CD4-positive, alpha-beta T cell treated with Interleukin-12 subunit alpha and Interleukin-12 subunit beta, for 1 hour (primary cell): ENCODE data around the gene C17orf50.
"Not testable (repeated sequence)": the region's sequence is repeated elsewhere in the genome, so short reads cannot be mapped to it uniquely, and the experiment has no call there.

Experiments
- DNase-seq: peaks from one replicate; pipeline ENCODE4 v3.0.0-alpha.2; 2020

C17orf50 gene

DNA sequence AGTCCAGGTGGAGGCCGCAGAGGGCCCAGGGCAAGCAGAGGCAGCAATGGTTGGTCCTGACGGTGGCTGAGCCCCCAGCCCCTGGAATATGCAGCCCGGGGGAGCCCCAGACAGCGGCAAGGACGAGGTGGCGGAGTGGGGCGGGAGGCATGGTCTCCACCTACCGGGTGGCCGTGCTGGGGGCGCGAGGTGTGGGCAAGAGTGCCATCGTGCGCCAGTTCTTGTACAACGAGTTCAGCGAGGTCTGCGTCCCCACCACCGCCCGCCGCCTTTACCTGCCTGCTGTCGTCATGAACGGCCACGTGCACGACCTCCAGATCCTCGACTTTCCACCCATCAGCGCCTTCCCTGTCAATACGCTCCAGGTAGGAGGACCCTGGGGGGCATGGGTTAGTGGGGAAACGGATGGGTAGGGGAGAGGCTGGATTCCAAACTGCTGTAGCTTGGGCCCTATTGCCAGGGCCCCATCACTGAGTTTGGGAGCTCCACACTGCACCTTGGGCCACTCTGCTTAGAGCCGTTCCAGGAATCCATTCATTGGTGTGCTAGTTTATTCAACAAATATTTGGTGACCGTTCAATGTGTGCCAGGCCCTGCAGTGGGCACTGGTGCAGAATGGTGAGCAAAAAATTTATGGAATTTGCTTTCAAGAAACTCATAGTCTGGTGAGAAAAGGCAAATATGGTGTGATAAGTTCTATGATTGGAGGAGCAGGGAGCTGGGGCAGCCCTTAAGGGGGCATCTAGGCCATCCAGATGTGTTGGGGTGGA, 25.5 kb upstream of the C17orf50 start:
- no peak for DNase-seq

DNA sequence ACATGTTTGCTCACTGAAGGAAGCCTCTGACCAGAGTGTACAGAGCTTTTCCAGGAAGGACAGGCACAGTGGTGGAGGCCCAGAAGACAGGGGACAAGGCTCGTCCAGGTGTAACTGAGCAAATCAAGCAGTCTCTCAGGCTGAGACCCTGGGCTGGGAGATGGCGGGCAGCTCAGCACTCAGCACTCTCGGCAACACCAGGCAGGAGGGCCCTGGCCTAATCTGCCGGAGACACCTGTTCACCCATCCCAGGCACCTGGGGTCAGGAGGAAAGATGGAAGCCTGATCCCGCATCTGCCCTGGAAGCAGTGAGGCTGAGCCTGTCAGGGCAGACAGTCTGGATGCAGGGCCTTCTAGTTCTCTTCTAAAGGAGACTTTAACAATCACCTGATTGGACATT, 24.5 kb upstream of the C17orf50 start:
- DNase-seq, result no peak

DNA sequence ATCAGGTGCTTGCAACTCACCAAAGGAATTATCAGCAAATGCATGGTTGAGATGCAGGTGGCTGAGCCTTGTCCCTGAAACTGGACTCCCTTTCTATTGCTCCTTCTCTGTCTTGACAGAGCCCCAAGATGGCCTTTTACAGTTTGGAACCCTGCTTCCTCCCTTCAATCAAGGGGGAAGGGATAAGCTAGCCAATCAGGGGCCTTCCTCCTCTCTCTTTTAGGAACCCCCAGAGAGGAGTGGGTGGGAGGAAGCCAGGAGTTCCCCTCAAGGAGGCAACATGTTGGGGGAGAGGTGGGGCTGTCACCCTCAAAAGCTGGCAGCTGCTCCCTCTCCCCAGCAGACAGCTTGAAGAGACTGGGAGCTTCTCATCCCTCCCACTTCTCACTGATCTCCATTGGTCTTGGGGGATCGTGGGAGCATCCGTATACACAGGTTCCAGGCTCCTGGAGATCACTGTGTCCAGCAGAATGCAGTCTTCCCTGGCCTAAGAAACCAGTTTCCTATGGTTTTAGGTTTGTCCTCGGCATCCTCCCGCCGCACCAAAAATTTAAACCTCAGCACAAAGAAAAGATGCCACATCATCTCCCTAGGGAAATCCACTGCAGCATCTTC, 22.1 kb upstream of the C17orf50 start:
- DNase-seq, result no peak

DNA sequence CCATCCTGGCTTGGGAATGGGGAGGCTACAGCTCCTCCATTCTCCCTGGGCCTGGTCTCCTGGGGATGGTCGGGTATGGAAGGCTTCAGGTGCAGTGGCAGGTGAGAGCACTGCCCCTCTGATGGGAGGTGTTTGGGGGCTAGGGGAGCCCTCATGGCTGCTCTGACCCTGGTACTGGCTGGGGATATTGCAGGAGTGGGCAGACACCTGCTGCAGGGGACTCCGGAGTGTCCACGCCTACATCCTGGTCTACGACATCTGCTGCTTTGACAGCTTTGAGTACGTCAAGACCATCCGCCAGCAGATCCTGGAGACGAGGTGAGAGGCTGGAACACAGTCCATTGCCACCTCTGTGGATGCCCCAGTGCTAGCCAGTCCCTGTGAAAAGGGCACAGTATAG, 20.5 kb upstream of the C17orf50 start:
- no peak for DNase-seq

DNA sequence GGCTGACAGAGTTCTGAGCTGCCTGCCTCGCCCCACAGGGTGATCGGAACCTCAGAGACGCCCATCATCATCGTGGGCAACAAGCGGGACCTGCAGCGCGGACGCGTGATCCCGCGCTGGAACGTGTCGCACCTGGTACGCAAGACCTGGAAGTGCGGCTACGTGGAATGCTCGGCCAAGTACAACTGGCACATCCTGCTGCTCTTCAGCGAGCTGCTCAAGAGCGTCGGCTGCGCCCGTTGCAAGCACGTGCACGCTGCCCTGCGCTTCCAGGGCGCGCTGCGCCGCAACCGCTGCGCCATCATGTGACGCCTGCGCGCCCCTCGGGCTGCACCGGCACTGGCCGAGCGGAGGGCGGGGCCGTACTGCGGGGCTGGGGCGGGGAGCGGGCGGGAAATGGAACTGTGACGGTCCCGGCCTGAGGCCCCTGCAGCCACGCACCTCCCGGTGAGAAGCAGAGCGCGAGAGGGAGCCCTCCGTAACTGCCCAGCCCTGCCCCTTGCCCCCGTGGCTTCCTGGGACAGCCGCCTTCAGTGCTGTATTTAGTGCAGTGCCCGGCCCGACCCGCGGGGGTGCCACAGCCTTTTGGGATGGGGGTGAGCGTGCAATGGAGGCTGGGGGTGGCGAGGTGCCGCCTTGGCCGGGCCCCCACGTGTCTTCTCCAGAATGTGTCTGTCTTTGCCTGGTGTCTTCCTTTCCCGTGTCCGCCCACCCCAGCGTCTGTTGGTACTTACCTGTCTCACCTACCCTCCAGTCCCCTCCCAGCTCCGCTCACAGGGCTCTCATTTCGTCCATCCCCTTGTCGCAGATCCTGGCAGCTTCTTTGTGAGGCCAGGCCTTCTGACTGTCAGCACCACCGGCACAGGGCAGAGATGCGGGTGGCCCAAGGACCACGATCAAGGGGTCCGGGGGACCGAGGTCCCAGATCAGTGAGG, 19.4 kb upstream of the C17orf50 start:
- DNase-seq, result no peak

DNA sequence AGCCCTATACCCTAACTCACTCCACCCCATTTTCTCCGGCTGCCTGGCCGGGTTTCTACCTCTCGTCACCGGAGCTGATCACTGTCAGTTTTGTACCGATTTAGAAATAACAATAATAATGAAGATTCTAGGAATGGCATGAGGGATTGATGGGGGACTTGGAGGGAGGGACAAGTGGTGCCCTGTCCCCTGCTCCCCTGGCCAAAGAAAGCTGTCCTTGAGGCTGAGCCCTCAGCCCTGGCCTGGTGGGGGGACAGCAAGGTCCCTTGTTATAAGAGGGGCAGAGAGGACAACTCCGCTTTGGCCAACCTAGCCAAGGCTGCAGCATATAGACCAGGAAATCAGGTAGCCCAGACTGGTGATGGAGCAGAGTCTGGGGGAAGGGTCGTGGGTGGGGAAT, 18.2 kb upstream of the C17orf50 start:
- no peak for DNase-seq

DNA sequence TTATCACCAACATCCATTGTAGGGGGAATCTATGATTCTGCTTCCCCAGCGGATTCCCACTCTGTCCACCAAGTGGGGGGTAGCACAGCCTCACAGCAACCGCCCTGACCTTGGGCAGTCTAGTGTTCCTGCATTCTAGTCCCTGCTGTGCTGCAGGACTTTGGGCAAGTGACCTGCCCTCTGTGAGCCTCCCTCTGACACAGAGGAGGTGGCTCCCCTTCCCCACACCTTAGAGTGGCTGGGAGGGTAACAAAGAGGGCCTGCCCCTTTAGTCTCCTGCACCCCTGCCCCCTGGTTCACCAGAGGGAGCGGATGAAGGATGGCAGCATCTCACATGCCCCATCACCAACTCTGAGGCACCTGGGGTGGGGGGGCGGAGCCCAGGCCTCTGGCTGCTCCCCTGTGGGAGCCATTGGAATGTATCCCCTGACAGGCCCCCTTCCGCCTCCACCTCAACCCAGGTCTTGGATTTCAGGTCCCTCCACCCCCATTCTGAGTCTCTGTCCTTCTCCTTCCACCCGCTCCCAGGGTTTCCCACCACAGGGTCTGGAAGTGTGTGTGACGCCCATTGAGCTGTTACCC, 17.7 kb upstream of the C17orf50 start:
- no peak for DNase-seq

DNA sequence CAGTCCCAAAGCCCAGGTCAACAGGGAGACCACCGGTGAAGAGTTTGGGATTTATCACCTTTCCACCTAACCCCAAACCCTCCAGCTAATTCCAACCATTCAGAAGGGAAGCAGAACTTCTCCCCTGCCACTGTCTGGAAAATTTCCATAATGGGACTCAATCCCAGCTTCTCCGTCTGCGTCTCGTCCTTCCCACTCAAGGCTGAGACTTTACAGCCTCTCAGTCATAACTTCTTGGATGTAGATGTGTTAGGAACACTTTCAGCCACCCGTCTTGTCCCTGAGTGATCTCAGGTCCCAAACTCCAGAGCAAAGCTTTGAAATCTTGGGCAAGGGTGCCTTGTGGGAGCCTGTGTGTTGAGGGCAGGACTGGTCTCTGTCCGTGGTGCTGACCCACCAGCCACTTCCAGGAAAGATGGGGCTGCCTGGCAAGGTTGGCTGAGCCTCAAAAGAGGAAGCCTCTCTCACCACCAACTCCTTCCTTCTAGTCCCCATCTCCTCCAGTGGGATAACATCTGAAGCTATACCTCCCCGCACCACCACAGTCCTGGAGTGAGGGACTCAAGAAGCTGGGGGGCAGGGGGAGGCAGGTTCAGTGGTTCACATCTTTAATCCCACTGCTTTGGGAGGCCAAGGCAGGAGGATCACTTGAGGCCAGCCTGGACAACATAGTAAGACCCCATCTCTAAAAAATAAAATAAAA, 16.9 kb upstream of the C17orf50 start:
- DNase-seq, result no peak

DNA sequence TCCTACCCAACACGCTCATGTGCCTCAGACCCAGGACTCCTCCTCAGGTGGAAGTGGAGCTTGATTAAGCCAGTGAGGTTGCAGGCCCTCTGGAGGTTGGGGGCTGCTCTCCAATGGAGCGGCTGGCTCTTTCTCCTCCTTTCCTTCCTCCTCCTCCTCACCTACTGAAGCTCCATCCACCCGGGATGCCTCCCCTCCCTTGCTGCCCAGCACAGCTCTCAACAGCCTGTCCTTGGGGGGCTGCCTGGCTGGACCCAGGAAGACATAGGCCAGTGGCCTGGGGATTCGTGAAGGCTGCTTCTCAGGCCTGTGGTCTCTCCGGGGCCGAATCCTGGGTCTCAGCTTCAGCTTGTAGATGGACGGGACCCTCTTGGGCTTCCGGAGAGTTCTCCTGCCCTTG, 15.9 kb upstream of the C17orf50 start:
- DNase-seq, result no peak

DNA sequence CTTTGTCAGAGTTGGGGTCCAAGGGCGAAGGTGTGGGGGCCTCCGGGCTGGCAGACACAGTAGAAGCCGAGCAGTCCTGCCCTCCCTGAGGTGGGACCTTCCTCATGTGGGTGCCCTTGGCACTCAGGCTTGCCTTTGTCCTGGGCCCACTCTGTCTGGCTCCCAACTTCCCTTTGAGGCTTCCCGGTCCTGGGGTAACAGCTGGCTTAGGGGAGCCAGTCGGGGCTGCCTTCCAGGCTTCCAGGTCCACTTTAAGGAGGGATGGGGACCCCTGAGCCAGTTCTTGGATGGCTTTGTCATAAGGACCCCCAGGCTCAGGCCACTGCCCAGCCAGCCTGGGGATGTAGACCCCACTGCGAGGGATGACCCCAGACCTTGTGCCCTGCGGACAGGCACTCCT, 15.4 kb upstream of the C17orf50 start:
- DNase-seq, result no peak

DNA sequence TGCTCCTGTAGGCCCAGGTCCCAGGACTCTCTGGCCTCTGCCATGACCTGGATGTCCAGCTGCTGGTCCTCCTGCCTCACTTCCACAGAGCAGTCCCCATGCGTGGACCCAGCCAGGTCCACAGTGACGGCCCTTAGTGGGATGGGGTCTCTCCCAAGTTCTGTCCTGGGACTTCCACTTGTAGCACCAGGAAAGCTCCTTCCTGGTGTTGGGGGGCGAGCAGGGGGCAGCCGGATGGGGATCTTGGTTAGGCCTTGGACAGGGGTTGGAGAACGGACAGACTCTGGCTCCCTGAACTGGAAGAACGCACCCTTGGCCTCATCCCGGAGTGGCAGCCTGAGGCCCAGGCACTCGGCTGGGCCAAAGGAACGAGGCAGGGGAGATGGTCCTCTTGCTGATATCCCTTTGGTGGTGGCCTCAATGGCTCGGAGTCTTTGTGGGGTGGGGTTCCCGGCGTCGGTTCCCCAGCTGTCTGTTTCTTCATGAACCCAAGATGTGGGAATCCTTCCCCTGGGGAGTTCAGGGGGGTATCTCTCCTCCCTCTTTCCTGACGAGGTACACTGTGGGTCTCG, 14.9 kb upstream of the C17orf50 start:
- no peak for DNase-seq

DNA sequence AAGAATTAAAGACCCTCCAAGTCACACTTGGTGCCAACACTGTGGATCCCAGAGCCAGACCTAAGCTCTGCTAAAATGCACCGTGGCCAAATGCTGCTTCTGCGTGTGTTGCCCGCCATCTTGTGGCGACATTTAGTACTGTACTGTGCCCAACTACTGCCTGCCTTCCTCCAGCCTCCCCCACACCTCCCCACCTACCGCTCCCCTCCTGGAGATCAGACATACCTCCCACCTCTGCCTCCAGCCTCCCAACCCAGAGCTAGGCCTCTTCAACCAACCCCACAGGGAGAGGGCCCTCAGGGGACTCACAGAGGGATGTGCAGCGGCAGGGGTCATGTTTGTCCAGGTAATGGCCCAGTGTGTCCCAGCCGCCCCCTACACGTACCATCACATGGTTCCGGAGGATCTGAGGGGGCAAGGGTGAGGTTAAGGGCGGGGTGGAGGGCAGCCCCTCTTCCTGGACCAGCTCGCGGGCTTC, 13.1 kb upstream of the C17orf50 start:
- DNase-seq, result peak; percentile 82

DNA sequence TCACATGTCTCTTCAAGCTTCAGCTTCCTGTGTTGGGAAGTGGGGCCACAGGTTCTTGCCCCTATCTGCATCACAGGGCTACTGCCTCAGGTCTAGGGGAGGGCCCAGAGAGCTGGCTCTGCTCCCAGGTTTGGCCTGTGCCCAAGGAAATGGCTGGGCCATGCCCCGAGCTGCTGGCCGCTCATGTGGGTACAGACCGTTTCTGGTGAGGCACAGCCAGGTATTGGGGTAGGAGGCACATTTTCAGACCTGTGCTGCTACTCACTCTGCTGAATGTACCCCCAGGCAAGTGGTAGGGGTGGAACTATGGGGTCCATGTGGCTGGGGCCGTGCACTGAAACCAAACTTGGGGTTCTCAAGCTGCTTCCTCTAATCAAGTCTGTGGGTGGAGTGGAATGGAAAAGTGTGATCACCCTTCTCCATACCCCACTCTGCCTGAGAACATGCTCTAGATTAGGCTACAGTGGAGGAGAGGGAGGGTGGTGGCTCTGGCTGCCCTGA, 12.3 kb upstream of the C17orf50 start:
- DNase-seq, result no peak

DNA sequence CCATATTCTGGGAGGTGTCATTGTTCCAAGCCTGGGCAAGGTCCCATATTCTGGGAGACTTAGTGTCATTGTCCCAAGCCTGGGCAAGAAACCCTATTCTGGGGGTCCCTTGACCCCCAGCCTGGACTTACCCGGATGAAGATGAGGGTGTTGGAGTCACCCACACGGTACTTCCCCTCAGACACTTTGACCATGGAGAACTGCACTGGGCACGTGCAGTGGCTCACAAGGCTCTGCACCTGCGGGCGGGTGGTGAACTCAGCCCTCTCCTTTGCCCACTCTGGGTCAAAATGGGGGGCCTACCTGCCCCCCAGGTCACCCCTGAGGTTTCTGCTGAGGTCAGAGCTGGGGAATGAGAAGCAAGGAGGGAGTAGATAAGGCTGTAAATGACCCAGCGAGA, 11.7 kb upstream of the C17orf50 start:
- DNase-seq, result no peak

DNA sequence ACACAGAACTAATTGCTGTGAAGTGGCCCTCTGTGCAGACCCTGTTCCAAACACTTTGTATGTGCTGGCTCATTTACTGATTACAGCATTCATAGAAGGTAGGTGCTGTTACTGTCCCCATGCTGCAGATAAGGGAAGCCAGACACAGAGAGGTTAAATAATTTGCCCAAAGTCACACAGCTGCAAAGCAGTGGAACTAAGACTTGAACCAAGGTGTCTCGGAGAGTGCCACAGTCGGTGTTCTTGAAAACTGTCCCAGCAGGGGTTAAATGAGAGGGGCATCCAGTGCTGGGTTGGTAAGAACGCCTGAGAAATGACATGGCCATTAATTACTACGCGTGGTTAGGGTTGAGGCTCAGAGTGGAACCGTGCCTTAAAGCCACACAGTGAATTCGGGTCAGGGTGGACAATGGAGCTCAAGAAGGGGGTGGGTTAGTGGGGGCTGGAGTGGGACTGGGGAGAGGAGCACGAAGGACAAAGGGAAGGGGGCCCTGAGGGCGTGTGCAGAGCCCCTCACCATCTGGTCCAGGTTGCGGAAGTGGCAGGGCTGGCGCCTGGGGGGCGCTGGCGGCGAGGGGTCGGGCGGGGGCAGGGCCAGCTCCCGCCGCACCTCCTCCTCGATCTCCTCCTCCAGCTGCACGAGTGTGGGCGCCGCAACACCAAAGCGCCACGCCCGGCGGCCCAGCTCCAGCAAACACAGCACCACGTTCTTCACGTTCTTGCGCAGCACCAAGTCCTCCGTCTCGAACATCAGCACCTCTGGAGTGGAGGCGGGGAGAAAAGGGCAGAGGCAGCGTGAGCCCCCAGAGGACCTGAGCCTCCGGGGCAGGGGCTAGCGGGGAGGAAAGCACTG, 10.9 kb upstream of the C17orf50 start:
- DNase-seq, result no peak

DNA sequence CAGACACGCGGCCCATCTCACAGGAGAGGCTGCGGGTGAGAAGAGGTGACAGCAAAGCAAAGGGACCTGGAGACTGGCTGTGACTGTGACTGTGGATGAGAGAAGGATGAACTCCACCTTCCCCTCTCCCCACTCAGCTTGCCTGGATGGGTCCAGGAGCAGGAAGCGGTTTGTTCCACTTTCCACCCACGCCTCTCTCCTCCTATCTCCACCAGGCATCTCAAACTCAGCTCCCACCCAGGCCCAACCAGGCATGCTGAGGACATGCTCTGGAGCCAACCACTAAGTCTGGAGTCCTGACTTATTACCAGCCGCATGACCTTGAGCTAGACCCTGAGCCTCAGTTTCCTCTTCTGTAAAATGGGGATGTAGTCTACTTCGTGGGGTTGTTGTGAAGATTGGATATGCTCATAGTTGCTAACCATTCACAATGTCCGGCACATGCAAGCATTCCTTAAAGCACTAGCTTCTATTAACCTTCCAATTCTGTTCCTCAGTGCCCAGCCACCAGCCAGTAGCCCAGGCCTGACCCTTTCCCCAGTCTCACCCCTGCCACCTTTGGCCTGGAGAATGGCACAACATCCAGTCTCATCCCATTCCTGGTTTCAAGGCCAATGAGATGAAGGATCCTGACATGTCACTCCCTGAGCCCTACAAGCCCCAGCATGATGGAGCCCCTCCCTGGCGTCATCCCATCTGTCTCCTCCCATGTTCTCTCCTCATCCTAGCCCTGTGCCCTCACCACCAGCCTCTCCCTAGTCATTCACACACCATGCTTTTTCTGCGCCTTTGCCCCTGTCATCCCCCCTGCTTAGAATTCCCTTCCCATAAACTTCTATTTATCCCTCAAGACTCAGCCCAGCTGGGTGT, 9.9 kb upstream of the C17orf50 start:
- no peak for DNase-seq

DNA sequence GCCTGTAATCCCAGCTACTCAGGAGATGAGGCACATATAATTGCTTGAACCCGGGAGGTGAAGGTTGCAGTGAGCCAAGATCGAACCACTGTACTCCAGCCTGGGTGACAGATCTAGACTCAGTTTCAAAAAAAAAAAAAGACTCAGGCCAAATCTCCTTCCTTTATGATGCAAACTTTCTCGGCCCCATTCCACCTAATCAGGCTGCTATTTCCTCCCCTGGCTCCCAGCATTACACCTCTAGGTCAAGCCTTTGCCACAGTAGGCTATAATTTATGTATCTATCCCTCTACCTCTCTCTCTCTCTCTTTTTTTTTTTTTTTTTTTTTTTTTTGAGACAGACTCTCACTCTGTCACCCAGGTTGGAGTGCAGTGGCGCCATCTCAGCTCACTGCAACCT, 9.1 kb upstream of the C17orf50 start:
- DNase-seq, result not testable (repeated sequence)

DNA sequence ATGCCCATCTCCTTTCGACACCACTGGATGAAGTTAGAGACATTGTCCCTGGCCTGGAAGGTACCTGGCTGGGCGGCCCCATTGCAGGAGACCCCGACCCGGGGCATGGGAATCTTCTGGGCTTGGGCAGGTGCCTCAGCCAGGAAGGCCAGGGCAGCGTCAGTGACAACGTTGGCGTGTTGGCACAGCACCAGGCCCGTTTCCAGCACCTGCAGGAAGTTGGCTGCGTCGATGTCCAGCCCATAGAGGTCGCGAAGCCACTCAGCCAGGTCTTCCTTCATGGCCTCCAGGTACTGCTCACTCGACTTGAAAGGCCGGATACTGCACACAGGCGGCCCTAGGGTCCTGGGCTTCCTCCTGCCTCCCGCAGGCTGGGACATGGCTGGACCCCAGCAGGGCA, 8.2 kb upstream of the C17orf50 start:
- no peak for DNase-seq

DNA sequence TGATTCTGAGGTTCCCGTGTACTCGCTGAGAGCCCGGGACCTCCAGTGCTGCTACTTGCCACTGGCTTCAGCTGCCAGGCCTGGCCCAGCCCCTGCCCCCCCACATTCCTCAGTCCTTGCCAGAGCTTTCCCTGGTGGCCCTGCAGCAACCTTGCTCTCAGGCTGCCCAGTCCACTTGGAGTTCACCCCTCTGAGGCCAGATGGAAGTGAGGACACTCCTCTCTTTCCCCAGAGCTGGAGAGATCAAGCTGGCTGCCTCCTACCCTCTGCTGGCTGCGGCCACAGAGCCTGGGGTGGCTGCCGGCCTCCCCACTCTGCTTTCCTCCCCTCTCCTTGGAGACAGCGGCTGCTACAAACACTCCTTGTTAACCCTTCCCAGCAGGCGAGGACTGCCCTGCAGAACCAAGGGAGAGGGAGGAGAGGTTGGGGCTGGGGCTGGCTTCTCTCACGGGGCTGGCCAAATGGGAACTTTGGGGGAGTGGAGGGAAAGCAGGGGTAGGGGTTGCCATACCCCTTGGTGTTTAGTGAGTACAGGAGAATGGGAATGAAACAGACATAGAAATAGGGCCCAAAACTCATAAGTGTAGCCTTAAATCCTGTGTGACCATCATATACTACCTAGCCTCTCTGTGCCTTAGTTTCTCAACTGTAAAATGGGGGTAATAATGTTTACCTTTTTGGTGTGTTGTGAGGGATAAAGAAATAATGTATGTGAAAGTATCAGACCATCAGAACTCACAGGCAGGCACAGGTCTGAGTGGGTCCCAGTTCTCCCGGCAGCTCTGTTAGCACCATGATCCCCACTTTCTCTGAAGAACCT, 7.5 kb upstream of the C17orf50 start, which contains the start of gene GAS2L2:
TSS of gene GAS2L2 (minus strand) at position 295 of the 820 bp plus-strand sequence. CDS start 389 bp downstream, outside the sequence.
- DNase-seq, result no peak
